ENCODE data around the gene STRBP.

- TF ChIP-seq CHD2 (IDR thresholded peaks at IDR 0.05; ENCODE audit: low read depth, low read length) (no peak), POLR2AphosphoS5 (IDR thresholded peaks at IDR 0.05; ENCODE audit: control insufficient read depth, insufficient read depth, low read depth, low read length) (no peak), NFRKB (IDR thresholded peaks at IDR 0.05; ENCODE audit: low read depth) (no peak), GABPB1 (CRISPR knock-in tag; IDR thresholded peaks at IDR 0.05) (no peak), POLR2A (conservative IDR thresholded peaks at IDR 0.05) (no peak), EZH2 (IDR thresholded peaks at IDR 0.05; ENCODE audit: borderline replicate concordance, low read depth, low read length) (no peak), SMARCE1 (IDR thresholded peaks at IDR 0.05) (no peak), ZNF584 (CRISPR knock-in tag; IDR thresholded peaks at IDR 0.05; ENCODE audit: low read depth) (no peak), IRF9 (tag; IDR thresholded peaks at IDR 0.05) (no peak), HIVEP1 (CRISPR knock-in tag; IDR thresholded peaks at IDR 0.05) (no peak)
Observed at GRCh38 chr9:123217128-123217654, 51.2 kb downstream of the STRBP start.

Data from K562 (cell line).